ENCODE measurements around the gene DAZAP1.

DAZAP1 gene

GRCh38 chr19:1431759-1432506 lies 24.5 kb downstream of the DAZAP1 start:
- TF ChIP-seq CTCF (IDR thresholded peaks at IDR 0.05), result no peak
- H3K27ac ChIP-seq, result no peak overlapping the region
- no peak overlapping the region for H3K4me3 ChIP-seq
- no peak for DNase-seq (ENCODE audit: low spot score)

GRCh38 chr19:1432507-1432887 lies 25.1 kb downstream of the DAZAP1 start:
- no peak overlapping the region for H3K4me3 ChIP-seq
- no peak for TF ChIP-seq CTCF (IDR thresholded peaks at IDR 0.05)
- no peak overlapping the region for H3K27ac ChIP-seq
- no peak for DNase-seq (ENCODE audit: low spot score)

GRCh38 chr19:1433119-1434039 lies 26.0 kb downstream of the DAZAP1 start:
- DNase-seq (ENCODE audit: low spot score), result no peak
- Histone ChIP-seq H3K27ac (no peak overlapping the region), H3K4me3 (no peak overlapping the region)
- no peak for TF ChIP-seq CTCF (IDR thresholded peaks at IDR 0.05)

- no peak overlapping the region for H3K27ac ChIP-seq
Observed at GRCh38 chr19:1434040-1434366, 26.6 kb downstream of the DAZAP1 start.

GRCh38 chr19:1434577-1435060 lies 27.2 kb downstream of the DAZAP1 start:
- Histone ChIP-seq H3K27ac (no peak overlapping the region), H3K4me3 (no peak overlapping the region)
- no peak for DNase-seq (ENCODE audit: low spot score)
- no peak for TF ChIP-seq CTCF (IDR thresholded peaks at IDR 0.05)

More at GRCh38 chr19:1434040-1434366, 26.6 kb downstream of the DAZAP1 start:
- H3K4me3 ChIP-seq, result no peak overlapping the region
- DNase-seq (ENCODE audit: low spot score), result no peak
- no peak for TF ChIP-seq CTCF (IDR thresholded peaks at IDR 0.05)

- no peak overlapping the region for H3K4me3 ChIP-seq
- DNase-seq (ENCODE audit: low spot score), result no peak
- no peak overlapping the region for H3K27ac ChIP-seq
- no peak for TF ChIP-seq CTCF (IDR thresholded peaks at IDR 0.05)
Observed at GRCh38 chr19:1435378-1435989, 28.1 kb downstream of the DAZAP1 start.

All from coronary artery (tissue), 2 donors.